Effector memory CD4-positive, alpha-beta T cell (primary cell): ENCODE data around the gene PRPS1.

ENCODE experiments used
- DNase-seq, 3 donors: peaks; one replicate each; pipeline ENCODE4 v3.0.0-alpha.2; 2020
- H3K27ac ChIP-seq: 2 replicates; pipeline ENCODE4 v1.7.0; 2013; ENCODE audit warnings: mild to moderate bottlenecking, low read length, moderate library complexity; ENCODE audit not compliant: insufficient read depth, poor library complexity, severe bottlenecking
- H3K27me3 ChIP-seq: replicated peaks from 2 replicates; pipeline ENCODE4 v1.7.0; 2013; ENCODE audit warnings: mild to moderate bottlenecking, low read length; ENCODE audit not compliant: insufficient read depth, control insufficient read depth, poor library complexity, severe bottlenecking
- H3K36me3 ChIP-seq: 2 replicates; pipeline ENCODE4 v1.7.0; 2013; ENCODE audit warnings: mild to moderate bottlenecking, low read length, moderate library complexity; ENCODE audit not compliant: control insufficient read depth, insufficient read depth
- H3K4me1 ChIP-seq: 2 replicates; pipeline ENCODE4 v1.7.0; 2013; ENCODE audit warnings: low read length, mild to moderate bottlenecking; ENCODE audit not compliant: control insufficient read depth, insufficient read depth, poor library complexity, severe bottlenecking
- H3K4me3 ChIP-seq: 2 replicates; pipeline ENCODE4 v1.7.0; 2013; ENCODE audit warnings: low read length, low read depth, mild to moderate bottlenecking; ENCODE audit not compliant: insufficient read depth, poor library complexity, severe bottlenecking
- H3K9me3 ChIP-seq: 2 replicates; pipeline ENCODE4 v1.7.0; 2013; ENCODE audit warnings: mild to moderate bottlenecking, low read length, moderate library complexity; ENCODE audit not compliant: control insufficient read depth

PRPS1 gene

GRCh38 chrX:107628662-107629539 lies 591 bp downstream of the PRPS1 start:
- H3K4me3 ChIP-seq: peak overlapping the region; percentile 74
- no peaks in the 10 kb centered on the region for H3K27me3 ChIP-seq
- H3K4me1 ChIP-seq: no peaks in the 10 kb centered on the region
- H3K36me3 ChIP-seq: no peaks in the 10 kb centered on the region
- no peaks in the 10 kb centered on the region for H3K9me3 ChIP-seq
- peak overlapping the region; percentile 80 for H3K27ac ChIP-seq
- peak; percentile 20 to 41 (median 40) for DNase-seq

- DNase-seq: no peak
These were observed 1.2 kb downstream of the PRPS1 start for GRCh38 chrX:107629540-107629909.

GRCh38 chrX:107630031-107630689 lies 1.9 kb downstream of the PRPS1 start:
- H3K9me3 ChIP-seq: no peaks in the 10 kb centered on the region
- no peak overlapping the region for H3K27ac ChIP-seq
- H3K4me1 ChIP-seq: no peaks in the 10 kb centered on the region
- H3K4me3 ChIP-seq: no peak overlapping the region
- DNase-seq: no peak
- no peaks in the 10 kb centered on the region for H3K36me3 ChIP-seq
- H3K27me3 ChIP-seq: no peaks in the 10 kb centered on the region

More at GRCh38 chrX:107629540-107629909, 1.2 kb downstream of the PRPS1 start:
- H3K36me3 ChIP-seq: no peaks in the 10 kb centered on the region
- H3K27me3 ChIP-seq: no peaks in the 10 kb centered on the region
- H3K9me3 ChIP-seq: no peaks in the 10 kb centered on the region
- no peak overlapping the region for H3K27ac ChIP-seq
- H3K4me1 ChIP-seq: no peaks in the 10 kb centered on the region
- peak overlapping the region; percentile 74 for H3K4me3 ChIP-seq

GRCh38 chrX:107632346-107632745 lies 4.0 kb downstream of the PRPS1 start:
- Histone ChIP-seq H3K36me3 (no peaks in the 10 kb centered on the region), H3K4me1 (no peaks in the 10 kb centered on the region), H3K27me3 (no peaks in the 10 kb centered on the region), H3K27ac (no peak overlapping the region), H3K4me3 (no peak overlapping the region), H3K9me3 (no peaks in the 10 kb centered on the region)
- no peak for DNase-seq

- H3K36me3 ChIP-seq: peaks cover 12% of the 10 kb centered on the region
- H3K27ac ChIP-seq: no peak overlapping the region
- H3K27me3 ChIP-seq: no peaks in the 10 kb centered on the region
- DNase-seq: no peak
- H3K4me3 ChIP-seq: no peak overlapping the region
- H3K9me3 ChIP-seq: no peaks in the 10 kb centered on the region
- H3K4me1 ChIP-seq: no peaks in the 10 kb centered on the region
These were observed 18.4 kb downstream of the PRPS1 start for GRCh38 chrX:107646735-107647134.

- H3K4me1 ChIP-seq: no peaks in the 10 kb centered on the region
- H3K27ac ChIP-seq: no peak overlapping the region
- H3K27me3 ChIP-seq: no peaks in the 10 kb centered on the region
- no peak overlapping the region for H3K4me3 ChIP-seq
- no peak for DNase-seq
- peaks cover 12% of the 10 kb centered on the region for H3K36me3 ChIP-seq
- H3K9me3 ChIP-seq: no peaks in the 10 kb centered on the region
These were observed 20.0 kb downstream of the PRPS1 start for GRCh38 chrX:107648332-107648731.

GRCh38 chrX:107654566-107654871 lies 26.2 kb downstream of the PRPS1 start:
- DNase-seq: no peak
- Histone ChIP-seq H3K36me3 (no peaks in the 10 kb centered on the region), H3K4me3 (no peak overlapping the region), H3K27me3 (no peaks in the 10 kb centered on the region), H3K27ac (no peak overlapping the region), H3K9me3 (no peaks in the 10 kb centered on the region), H3K4me1 (peaks cover 9% of the 10 kb centered on the region)

GRCh38 chrX:107654872-107655761 lies 26.8 kb downstream of the PRPS1 start:
- no peaks in the 10 kb centered on the region for H3K27me3 ChIP-seq
- no peak overlapping the region for H3K4me3 ChIP-seq
- peaks cover 9% of the 10 kb centered on the region for H3K4me1 ChIP-seq
- H3K36me3 ChIP-seq: no peaks in the 10 kb centered on the region
- H3K9me3 ChIP-seq: no peaks in the 10 kb centered on the region
- no peak overlapping the region for H3K27ac ChIP-seq
- peak; percentile 37 to 63 (median 50) for DNase-seq

GRCh38 chrX:107656978-107657377 lies 28.7 kb downstream of the PRPS1 start:
- H3K27me3 ChIP-seq: no peaks in the 10 kb centered on the region
- no peak overlapping the region for H3K27ac ChIP-seq
- no peaks in the 10 kb centered on the region for H3K36me3 ChIP-seq
- H3K9me3 ChIP-seq: no peaks in the 10 kb centered on the region
- no peak overlapping the region for H3K4me3 ChIP-seq
- no peak for DNase-seq
- H3K4me1 ChIP-seq: peaks cover 9% of the 10 kb centered on the region
